IPS-18a (cell line): ENCODE data around the gene MTAP.

ENCODE experiments used
- H3K27ac ChIP-seq: one replicate; pipeline ENCODE4 v1.5.1; 2013; ENCODE audit warnings: low read length
- H3K27me3 ChIP-seq: one replicate; pipeline ENCODE4 v1.6.1; 2013; ENCODE audit warnings: mild to moderate bottlenecking, low read length; ENCODE audit not compliant: control insufficient read depth, insufficient read depth
- H3K36me3 ChIP-seq: one replicate; pipeline ENCODE4 v1.6.1; 2013; ENCODE audit warnings: low read depth, low read length; ENCODE audit not compliant: control insufficient read depth
- H3K4me1 ChIP-seq: one replicate; pipeline ENCODE4 v1.6.1; 2013; ENCODE audit warnings: low read depth, low read length; ENCODE audit not compliant: control insufficient read depth
- H3K4me3 ChIP-seq: one replicate; pipeline ENCODE4 v1.5.1; 2013; ENCODE audit warnings: low read length
- H3K9ac ChIP-seq: one replicate; pipeline ENCODE4 v1.6.1; 2013; ENCODE audit warnings: mild to moderate bottlenecking, low read length, moderate library complexity
- H3K9me3 ChIP-seq: one replicate; pipeline ENCODE4 v1.6.1; 2013; ENCODE audit warnings: low read depth, low read length; ENCODE audit not compliant: control insufficient read depth

Gene MTAP

GRCh38 chr9:21854119-21854518 is 51.7 kb downstream of the MTAP start:
- Histone ChIP-seq H3K27ac (no peak overlapping the region), H3K27me3 (no peaks in the 10 kb centered on the region), H3K36me3 (peaks cover 61% of the 10 kb centered on the region), H3K9ac (no peak overlapping the region), H3K4me1 (no peaks in the 10 kb centered on the region), H3K4me3 (no peak overlapping the region), H3K9me3 (no peaks in the 10 kb centered on the region)

GRCh38 chr9:21854594-21854993 is 52.2 kb downstream of the MTAP start:
- H3K27ac ChIP-seq: no peak overlapping the region
- no peaks in the 10 kb centered on the region for H3K9me3 ChIP-seq
- peaks cover 66% of the 10 kb centered on the region for H3K36me3 ChIP-seq
- H3K4me3 ChIP-seq: no peak overlapping the region
- no peaks in the 10 kb centered on the region for H3K27me3 ChIP-seq
- H3K4me1 ChIP-seq: no peaks in the 10 kb centered on the region
- no peak overlapping the region for H3K9ac ChIP-seq

- H3K4me1 ChIP-seq: no peaks in the 10 kb centered on the region
- H3K9ac ChIP-seq: no peak overlapping the region
- no peaks in the 10 kb centered on the region for H3K9me3 ChIP-seq
- no peaks in the 10 kb centered on the region for H3K27me3 ChIP-seq
- peaks cover 78% of the 10 kb centered on the region for H3K36me3 ChIP-seq
- no peak overlapping the region for H3K4me3 ChIP-seq
- H3K27ac ChIP-seq: no peak overlapping the region
These were observed 54.1 kb downstream of the MTAP start for GRCh38 chr9:21856301-21857094.

GRCh38 chr9:21862871-21863270 is 60.4 kb downstream of the MTAP start:
- Histone ChIP-seq H3K27me3 (no peaks in the 10 kb centered on the region), H3K4me1 (no peaks in the 10 kb centered on the region), H3K9me3 (no peaks in the 10 kb centered on the region), H3K27ac (no peak overlapping the region), H3K36me3 (peaks cover 83% of the 10 kb centered on the region), H3K4me3 (no peak overlapping the region), H3K9ac (no peak overlapping the region)

- H3K36me3 ChIP-seq: peaks cover 74% of the 10 kb centered on the region
- no peak overlapping the region for H3K27ac ChIP-seq
- no peak overlapping the region for H3K9ac ChIP-seq
- no peak overlapping the region for H3K4me3 ChIP-seq
- no peaks in the 10 kb centered on the region for H3K27me3 ChIP-seq
- H3K4me1 ChIP-seq: no peaks in the 10 kb centered on the region
- H3K9me3 ChIP-seq: no peaks in the 10 kb centered on the region
These were observed 62.1 kb downstream of the MTAP start for GRCh38 chr9:21864505-21864904.

GRCh38 chr9:21866302-21866701 is 63.9 kb downstream of the MTAP start:
- Histone ChIP-seq H3K27me3 (no peaks in the 10 kb centered on the region), H3K4me3 (no peak overlapping the region), H3K9ac (no peak overlapping the region), H3K9me3 (no peaks in the 10 kb centered on the region), H3K27ac (no peak overlapping the region), H3K4me1 (no peaks in the 10 kb centered on the region), H3K36me3 (peaks cover 57% of the 10 kb centered on the region)

- H3K9me3 ChIP-seq: no peaks in the 10 kb centered on the region
- no peak overlapping the region for H3K27ac ChIP-seq
- H3K4me1 ChIP-seq: no peaks in the 10 kb centered on the region
- no peak overlapping the region for H3K9ac ChIP-seq
- peaks cover 15% of the 10 kb centered on the region for H3K36me3 ChIP-seq
- H3K27me3 ChIP-seq: no peaks in the 10 kb centered on the region
- no peak overlapping the region for H3K4me3 ChIP-seq
These were observed 69.0 kb downstream of the MTAP start for GRCh38 chr9:21871256-21871975.

GRCh38 chr9:21872696-21873095 is 70.3 kb downstream of the MTAP start:
- no peak overlapping the region for H3K9ac ChIP-seq
- H3K9me3 ChIP-seq: no peaks in the 10 kb centered on the region
- no peak overlapping the region for H3K4me3 ChIP-seq
- H3K27me3 ChIP-seq: no peaks in the 10 kb centered on the region
- H3K36me3 ChIP-seq: peaks cover 7% of the 10 kb centered on the region
- no peak overlapping the region for H3K27ac ChIP-seq
- H3K4me1 ChIP-seq: no peaks in the 10 kb centered on the region

GRCh38 chr9:21873540-21874221 is 71.2 kb downstream of the MTAP start:
- no peak overlapping the region for H3K4me3 ChIP-seq
- no peaks in the 10 kb centered on the region for H3K9me3 ChIP-seq
- H3K4me1 ChIP-seq: no peaks in the 10 kb centered on the region
- no peak overlapping the region for H3K27ac ChIP-seq
- H3K36me3 ChIP-seq: peaks cover 5% of the 10 kb centered on the region
- no peaks in the 10 kb centered on the region for H3K27me3 ChIP-seq
- no peak overlapping the region for H3K9ac ChIP-seq

GRCh38 chr9:21875893-21876292 is 73.5 kb downstream of the MTAP start:
- Histone ChIP-seq H3K27ac (no peak overlapping the region), H3K27me3 (no peaks in the 10 kb centered on the region), H3K4me3 (no peak overlapping the region), H3K9ac (no peak overlapping the region), H3K36me3 (no peaks in the 10 kb centered on the region), H3K4me1 (no peaks in the 10 kb centered on the region), H3K9me3 (no peaks in the 10 kb centered on the region)

- H3K36me3 ChIP-seq: no peaks in the 10 kb centered on the region
- H3K4me1 ChIP-seq: no peaks in the 10 kb centered on the region
- H3K27me3 ChIP-seq: no peaks in the 10 kb centered on the region
- no peaks in the 10 kb centered on the region for H3K9me3 ChIP-seq
- no peak overlapping the region for H3K27ac ChIP-seq
- no peak overlapping the region for H3K9ac ChIP-seq
- no peak overlapping the region for H3K4me3 ChIP-seq
These were observed 81.2 kb downstream of the MTAP start for GRCh38 chr9:21883642-21884041.
